Germinal center (tissue), 1 donor: ENCODE results near the gene PHACTR3.

Source experiments
- DNase-seq: peaks from one replicate; pipeline ENCODE4 v3.0.0; 2012; ENCODE audit warnings: mixed read lengths, low spot score

Gene PHACTR3

DNA sequence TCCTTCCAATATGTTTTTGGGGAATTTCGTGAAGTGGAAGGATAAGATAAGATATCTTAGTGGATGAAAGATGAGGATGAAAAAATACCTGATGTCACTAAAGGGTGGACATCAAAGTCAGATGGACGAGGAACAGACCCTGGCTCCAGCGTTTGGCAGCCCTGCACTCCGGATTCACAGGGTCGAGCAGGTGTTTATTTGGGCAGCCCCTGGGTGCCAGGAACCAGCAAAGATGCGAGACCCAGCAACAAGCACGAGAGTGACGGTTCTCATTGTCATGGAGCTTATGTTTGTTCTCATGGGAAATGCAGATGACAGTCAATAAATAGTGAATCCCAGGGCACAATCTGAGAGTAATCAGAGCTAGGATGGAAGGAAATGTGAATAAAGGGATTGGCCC, 131.1 kb downstream of the PHACTR3 start:
- no peak for DNase-seq

DNA sequence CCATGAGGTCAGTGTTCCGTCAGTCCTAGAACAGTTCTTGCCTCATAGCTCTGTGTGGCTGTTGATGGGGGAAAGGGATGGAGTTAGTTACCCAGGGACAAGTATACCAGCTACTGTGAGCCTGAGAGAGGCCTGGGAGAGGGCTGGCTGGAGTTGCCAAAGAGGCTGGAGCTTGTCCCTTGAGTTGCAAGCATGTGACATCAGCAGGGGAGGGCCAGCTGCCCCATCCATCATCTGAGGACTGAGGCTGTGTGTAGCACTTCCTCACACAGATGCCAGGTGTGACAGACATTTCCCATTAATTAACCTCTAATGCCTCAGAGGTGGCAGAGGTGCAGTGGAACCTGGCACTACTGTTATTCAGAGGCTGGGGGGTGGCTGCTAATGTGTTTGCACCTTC, 131.6 kb downstream of the PHACTR3 start:
- DNase-seq, result no peak

DNA sequence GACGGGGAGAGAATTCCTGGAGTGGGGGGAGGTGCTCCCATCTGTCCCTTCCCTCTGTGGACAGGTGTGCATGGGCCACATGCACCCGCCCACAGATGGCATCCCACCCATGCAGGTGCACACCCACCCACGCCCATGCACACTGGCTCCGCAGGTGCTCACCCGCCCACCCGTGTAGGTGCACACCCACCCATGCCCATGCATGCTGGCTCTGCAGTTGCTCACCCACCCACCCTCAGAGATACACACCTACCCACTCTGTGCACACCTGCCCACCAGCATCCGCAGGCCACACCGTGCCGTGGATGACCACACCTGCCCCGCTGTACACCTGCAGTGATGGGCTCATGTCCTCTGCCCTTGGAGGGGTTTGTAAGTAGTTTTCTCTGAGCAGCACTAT, 132.0 kb downstream of the PHACTR3 start:
- DNase-seq, result no peak

DNA sequence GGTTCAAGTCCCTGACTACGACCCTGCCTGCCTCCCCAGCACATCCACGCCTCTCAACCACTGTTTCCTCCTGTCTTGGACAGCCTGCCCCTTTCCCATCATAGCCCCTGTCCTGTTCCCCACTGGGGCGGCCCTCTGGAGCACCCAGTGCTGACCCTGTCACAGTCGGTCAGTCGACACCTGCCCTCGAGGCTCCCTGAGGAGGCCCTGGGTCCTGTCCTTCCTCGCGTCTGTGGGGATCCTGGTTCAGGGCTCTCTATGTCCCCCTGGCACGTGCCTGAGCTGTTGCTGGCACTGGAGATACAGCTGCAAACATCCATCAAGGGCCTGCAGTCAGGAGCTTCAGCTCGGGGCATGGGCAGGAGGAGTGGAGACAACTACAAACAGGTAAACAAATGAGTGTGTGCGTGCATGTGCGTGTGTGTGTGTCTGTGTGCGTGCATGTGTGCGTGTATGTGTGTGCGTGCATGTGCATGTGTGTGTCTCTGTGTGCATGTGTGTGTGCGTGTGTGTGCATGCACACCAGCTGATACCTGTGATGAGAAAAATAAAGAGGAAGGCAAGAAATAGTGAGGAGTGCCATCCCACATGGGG, 132.8 kb downstream of the PHACTR3 start:
- no peak for DNase-seq

DNA sequence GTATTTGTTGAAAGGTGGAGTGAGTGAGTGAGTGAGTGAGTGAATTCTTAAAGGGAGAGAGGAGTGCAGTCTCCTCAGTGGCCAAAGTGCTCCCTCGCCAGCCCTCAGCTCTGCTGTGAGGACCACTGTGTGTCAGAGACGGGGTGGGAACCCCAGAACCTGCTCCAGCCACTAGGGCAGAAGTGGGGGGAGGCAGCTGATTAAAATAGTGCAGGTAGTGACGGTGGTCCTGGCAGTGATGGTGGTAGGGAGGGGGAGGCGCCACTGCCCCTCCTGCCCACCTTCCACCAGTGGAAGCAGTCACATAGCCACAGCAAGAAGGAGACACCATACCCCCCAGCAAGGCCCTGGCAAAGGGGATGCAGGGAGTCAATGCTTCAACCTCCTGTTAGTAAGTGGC, 133.5 kb downstream of the PHACTR3 start:
- DNase-seq, result no peak

DNA sequence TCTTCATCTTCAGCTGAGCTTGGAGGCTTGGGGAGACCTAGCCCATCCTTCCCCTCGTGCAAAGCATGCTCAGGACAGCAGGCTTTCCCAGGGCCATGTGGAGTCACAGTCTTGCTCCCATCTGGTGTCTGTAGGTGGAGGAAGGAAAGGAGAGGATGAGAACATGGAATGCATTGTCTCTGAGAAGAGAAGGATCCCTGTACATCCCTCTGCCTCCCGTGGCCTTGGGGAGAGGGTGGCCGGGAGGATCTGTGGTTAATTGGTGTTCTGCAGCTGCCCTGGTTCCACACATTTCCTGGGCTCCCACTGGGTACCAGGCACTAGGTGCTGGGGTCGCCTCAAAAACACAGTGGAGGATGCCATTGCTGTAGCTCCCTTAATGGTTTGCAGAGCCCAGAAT, 134.5 kb downstream of the PHACTR3 start:
- no peak for DNase-seq

DNA sequence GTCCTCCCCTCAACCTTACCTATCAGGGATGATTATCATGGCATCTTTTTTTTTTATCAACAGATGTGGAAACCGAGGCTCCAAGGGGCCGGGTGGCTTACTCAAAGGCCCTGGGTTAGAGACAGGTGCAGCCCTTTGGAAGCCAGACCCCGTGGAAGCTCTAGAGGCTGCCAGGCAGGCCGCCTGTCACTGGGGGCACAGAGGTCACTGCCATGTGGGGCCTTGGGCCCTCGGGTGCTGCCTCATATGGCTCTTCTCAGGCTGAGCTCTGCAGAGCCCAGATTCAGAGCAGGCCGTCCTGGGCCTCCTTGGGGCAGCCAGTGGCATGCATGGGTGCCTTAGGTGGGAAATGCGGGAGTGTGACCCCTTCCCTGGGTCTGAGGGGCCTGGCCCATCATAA, 136.3 kb downstream of the PHACTR3 start:
- no peak for DNase-seq

DNA sequence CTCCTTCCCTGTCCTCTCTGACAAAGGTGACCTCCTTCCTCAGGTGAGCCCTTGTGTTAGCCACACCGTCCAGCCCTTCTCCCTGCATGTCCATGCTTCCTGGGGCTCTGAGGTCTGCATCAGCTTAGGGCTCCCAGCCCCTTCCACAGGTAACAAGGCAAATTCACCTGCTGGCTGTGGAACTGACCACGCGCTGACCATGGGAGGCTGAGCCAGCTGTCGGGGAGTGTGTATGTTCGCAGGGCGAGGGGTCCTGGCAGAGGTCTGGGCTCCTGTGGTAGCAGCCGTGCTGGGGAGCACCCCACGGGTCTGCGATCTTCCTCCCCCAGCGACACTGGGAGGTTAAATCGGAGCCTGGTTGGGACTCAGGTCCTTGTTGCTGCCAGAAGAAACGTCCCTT, 136.7 kb downstream of the PHACTR3 start:
- DNase-seq, result no peak

DNA sequence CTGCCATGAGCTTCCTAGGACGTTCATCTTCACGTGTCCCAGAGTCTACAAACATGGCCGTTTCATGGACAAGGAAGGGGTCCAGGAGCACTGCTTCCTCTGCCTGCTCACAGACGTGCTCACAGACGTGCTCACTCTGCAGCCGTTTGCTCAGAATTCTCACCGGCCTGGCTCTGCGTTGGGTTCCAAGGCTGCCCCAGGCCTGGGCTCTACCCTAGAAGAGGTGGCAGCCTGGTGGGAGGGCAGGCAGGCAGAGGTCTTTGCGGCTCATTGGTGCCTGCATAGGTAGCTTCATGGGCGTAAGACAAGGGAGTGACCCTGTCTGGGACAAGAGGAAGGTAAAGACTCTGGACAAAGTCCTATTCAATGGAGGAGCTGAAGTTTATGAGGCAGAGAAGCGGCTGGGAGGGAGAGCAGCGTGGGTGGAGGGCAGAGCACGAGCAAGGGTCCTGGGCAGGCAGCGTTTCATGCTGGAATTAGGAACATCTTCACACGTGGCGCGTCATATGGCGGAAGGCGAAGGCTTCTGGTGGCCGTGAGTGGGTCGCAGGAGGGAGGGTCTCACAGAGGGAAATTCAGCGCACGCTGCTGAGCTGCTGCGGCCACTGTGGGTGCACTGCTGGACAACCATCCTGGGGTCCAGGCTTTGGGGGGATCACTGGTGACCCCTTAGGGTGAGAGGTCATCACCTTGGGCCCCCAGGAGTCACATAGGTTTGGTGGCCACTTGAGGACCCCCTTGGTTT, 138.2 kb downstream of the PHACTR3 start:
- DNase-seq, result no peak

DNA sequence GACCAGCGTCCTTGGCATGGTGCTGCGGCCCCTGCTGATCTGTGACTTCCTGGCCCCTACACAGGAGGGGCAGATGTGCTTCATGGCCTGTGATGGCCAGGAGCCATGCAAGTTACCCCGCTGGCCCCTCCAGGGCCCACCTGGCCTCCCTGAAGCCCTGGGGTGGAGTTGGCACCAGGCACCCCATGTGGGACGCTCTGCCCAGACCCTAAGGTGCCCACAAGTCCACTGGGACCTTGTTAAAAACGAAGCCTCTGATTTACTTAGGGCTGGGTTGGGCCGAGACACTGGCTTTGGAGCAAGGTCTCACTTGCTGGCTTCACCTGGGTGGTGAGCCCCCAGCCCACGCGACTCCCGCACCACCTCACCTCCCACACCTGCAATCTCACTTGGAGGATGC, 139.0 kb downstream of the PHACTR3 start:
- no peak for DNase-seq

DNA sequence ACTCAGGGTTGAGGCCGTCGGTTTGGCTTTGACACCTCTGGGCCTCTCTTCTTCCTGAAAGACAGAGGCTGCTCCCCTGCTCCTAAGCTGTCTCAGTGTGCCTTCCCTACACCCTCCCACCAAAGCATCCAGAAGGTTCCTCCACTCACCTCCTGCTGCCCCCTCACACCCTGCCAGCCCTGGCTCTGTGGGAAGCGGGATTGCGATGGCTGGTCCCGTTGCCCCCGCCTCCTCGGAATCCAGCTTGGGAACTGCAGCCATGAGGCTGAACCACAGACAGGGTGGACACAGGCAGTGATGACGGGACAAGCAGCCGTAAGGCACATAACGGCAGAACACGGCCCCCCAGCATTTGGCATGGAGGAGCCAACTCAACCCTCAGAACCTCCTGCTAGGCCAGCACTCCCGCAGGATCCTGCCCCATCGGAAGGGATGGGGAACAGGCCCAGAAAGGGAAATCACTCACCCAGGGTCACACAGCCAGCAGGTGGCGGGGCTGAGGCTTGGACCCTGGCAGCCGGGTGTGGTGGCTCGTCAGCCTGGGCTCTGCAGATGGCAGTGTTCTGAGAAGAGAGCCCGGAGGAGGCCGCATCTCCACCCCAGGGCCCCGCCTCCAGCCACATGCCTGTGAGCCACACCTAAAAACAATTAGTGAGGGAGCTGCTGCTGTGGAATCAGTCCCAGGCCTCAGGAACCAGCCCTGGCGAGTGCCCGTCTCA, 139.6 kb downstream of the PHACTR3 start:
- no peak for DNase-seq

DNA sequence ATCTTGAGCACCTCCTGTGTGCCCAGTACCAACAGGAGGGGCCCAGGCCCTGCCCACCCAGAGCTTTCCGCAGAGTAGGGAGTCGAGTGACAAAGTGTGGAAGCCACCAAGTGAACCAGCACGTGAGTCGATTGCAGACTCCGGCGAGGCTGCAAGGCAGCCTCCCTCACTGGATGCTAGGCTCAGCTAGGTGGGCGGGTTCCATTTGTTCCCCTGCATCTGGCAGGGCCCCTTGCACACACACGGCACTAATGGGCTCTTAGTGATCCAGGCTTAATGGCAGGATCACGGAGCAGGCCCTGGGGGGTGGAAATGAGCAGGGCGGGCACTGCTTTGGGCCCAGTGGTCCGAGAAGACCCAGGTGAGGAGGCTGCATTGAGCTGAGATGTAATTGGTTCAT, 140.4 kb downstream of the PHACTR3 start:
- no peak for DNase-seq

DNA sequence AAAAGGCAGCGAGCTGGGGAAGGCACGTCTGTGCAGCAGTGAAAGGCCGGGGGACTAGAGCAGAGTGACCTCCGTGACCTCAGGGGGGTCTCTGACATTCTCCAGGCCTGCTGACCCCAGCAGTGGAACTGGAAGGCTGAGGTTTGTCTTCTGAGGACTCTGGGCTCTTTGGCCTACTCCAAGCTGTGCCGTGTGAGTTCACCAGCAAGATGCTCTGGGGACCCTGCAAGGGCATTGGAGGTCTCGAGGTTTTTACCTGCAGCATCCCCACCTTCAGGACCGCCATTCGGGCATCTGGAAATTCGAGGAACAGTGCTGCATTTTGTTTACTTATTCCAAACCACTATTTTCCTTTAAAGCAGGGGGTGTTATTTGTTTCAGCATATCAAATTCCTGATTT, 140.9 kb downstream of the PHACTR3 start:
- no peak for DNase-seq

DNA sequence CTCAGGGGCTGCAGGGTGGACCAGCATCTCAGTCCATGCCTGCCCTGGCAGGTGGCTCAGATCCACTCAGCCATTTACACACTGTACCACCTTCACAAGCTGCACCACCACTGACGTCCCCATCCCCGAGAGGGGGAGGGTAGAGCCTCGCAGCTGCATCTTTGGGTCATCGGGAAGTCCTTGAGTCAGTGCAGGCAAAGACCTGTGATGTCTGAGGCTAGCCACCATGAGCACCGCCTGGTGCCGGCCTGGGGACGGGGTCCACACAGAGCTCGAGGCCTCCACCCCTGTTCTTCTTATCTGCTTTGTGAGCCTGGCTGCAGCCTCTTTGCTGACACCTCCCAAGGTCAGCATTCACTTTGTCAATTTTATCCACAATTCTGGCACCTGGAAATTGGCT, 141.4 kb downstream of the PHACTR3 start:
- no peak for DNase-seq

DNA sequence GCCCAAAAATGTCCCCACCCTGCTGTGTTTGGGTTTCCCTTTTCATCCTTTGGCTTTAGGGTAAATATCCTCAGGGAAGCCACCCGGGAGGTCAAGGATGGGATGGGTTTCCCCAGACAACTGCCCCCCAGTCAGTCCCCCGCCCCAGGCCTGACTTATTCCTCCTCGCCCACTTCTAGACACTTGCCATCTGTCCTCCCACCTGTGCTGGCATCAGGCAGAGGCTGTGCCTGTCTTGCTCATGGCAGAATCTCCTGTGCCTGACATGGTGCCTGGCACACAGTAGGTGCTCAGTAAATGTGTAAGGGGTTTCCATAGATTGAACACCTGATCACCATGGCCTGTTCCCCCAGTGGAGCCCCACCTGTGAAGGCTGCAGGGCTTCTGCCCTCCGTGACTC, 141.8 kb downstream of the PHACTR3 start:
- no peak for DNase-seq

DNA sequence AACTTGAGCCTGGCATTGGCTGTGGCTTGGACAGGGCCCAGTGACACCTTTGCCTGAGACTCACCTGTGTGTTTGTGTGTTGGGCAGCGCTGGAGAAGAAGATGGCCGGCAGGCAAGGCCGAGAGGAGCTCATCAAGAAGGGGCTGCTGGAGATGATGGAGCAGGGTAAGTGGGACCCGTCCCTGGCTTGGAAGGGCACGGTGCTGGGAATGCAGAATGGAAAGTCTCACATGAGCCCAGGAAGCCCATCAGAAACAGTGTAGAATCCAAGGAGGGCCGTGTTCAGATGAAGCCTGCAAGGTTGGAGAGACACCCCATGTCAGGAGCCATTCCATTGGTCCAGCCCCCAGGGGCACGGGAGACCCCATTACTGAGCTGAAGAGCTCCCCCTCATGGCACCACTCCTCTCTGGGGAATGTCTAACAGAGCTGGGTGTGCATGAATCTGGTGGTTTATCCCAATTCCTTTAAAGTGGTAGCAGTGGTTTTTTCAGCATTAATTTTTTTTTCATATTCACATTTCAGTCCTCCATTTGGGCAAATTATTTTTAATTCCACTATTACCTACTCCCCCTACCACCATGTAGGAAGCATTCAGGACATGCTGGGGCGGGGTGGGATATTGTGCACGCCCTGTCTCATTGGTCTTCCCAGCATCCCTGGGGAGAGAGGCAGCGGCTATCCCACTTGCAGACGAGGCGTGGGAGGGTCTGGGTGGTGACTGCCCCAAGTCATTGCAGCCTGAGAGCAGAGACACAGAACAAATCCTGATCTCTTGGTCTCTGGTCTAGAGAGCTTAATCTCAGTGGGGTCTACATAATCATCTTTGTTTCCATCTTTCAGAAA, 143.6 kb downstream of the PHACTR3 start:
- no peak for DNase-seq

DNA sequence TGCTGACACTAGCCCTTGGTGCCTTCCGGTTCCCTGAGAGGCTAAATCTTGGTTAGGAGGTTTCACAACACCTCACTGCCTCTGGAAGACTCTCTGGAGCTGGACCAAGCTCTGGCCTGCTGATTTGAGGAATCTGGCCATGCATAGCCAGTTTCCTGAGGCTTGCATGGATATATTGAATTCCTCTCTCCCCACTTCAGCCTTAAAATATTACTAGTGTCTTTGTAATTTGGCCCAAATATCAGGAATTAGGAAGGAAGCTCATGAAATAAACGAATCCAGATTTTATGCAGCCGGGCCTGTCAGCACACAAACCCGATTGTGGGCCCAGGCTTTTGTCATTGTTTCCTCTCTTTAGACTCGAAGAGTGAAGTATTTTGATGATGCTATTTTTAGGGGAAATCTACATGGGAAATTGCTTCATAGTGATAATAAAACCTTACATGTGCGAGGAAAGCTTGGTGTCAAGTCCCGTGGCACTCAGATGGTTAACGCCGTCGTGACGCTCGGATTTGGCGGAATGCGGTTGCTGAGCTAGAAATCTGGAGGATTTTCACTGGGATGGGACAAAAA, 144.4 kb downstream of the PHACTR3 start:
- no peak for DNase-seq

DNA sequence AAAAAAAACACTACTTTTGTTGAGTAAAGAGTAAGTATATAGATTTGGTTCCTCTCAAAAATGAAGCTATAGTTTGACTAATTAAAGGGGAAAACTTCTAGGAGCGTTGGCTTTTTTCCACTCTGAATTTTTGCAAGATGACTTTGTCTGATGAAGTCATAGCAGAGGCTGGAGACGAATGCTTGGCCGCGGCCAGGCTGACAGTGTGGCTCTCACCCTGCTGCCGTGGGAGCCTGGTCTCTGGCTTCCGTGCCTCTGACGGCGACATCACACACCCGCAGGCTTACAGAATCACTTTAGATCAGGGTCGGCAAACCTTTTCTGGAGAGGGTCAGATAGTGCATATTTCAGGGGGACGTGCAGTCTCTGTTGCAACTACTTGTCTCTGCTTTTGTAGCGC, 145.0 kb downstream of the PHACTR3 start:
- no peak for DNase-seq

DNA sequence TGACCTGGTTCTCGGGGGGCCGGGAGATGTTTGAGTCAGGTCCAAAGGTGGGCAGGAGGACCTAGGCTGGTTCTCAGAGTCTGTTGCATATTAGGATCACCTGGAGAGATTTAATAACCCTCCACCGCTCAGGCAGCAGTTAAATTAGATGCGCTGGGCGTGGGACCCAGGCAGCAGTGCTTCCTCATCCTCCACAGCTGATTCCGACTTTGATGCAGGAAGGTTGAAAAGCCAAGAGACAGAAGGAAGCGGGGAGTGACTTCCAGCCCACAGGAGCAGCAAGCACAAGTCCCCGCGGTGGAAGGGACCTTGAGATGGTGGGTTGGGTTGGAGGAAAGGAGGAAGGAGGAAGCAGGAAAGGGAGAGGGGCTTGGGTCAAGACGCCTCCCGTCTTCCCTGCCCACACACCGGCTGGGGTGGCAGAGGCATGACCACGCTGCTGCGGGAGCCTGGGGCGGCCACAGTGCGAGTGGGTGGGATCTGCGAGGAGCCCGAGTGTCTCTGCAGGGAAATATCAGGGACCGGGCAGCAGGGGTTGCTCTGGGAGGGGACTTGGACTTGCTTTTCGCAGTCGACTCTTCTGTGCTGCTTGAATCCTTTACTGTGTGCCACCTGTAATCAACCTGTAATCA, 146.0 kb downstream of the PHACTR3 start:
- no peak for DNase-seq

DNA sequence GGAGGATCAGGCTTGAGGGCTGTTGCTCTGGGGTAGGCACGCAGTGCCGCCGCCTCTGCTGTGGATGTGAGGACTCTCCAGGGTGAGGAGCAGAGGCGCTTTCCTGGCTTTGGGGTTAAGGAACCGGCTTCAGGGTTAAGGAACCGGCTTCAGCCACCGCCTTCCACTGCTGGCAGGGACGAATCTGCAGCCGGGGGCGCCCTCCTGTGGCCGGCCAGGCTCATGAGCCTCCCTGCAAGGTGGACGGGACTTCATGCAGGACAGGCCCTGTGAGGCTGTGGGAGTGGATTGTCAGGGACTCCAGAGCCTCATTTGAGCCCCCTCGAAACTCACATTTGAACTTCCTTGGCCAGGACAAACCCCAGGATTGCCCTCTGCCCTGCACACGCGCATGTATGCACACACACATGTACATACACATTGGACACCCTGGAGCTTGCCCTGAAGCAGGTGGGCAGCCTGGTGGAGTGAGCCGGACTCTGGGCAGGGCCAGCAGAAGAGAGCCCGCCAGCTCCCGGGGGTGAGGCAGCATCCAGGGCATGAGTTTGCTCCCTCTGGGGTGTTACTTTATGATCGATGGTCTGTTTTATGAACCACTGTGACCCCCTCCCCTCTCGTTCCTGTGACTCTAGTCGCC, 146.9 kb downstream of the PHACTR3 start:
- peak; percentile 36 for DNase-seq

DNA sequence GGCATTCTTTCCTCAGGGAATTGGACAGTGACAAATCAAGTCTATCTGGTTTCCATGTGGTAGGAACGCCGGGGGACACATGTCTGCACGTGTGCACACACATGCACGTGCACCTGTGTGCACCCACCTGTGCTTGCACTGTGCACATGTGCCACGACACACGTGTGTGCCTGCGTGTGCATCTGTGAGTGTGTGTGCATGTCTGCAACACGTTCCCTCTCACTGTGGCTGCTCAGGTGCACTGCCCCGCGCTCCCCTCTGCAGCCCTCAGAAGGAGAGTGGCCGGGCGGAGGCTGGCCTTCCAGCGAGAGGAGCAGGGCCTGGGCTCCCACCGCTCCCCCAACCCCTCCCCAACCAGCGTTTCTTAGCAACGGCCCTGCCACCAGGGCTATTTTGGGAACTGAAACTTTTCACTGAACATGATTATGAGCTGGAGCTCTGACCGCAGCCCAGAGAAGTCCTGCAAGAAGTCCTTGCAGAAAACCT, 147.8 kb downstream of the PHACTR3 start:
- DNase-seq, result no peak
